ENCODE data around the gene SHFL. TPM values are rescaled to one million over a fixed set of nuclear protein-coding genes. Genes with fewer than 3 reads are reported as not detected.

The SHFL gene
- total RNA-seq, 1 donor from 2014 or later = 5.0 TPM

- FAIRE-seq (no peak), DNase-seq (ENCODE audit: low read depth) (no peak)
- TF ChIP-seq, protein P1, sequence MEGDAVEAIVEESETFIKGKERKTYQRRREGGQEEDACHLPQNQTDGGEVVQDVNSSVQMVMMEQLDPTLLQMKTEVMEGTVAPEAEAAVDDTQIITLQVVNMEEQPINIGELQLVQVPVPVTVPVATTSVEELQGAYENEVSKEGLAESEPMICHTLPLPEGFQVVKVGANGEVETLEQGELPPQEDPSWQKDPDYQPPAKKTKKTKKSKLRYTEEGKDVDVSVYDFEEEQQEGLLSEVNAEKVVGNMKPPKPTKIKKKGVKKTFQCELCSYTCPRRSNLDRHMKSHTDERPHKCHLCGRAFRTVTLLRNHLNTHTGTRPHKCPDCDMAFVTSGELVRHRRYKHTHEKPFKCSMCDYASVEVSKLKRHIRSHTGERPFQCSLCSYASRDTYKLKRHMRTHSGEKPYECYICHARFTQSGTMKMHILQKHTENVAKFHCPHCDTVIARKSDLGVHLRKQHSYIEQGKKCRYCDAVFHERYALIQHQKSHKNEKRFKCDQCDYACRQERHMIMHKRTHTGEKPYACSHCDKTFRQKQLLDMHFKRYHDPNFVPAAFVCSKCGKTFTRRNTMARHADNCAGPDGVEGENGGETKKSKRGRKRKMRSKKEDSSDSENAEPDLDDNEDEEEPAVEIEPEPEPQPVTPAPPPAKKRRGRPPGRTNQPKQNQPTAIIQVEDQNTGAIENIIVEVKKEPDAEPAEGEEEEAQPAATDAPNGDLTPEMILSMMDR (IDR thresholded peaks at IDR 0.05; ENCODE audit: insufficient read depth, low read length, severe bottlenecking) = no peak
Observed at GRCh38 chr19:10102787-10103236, 16.7 kb downstream of the SHFL start.

DNA sequence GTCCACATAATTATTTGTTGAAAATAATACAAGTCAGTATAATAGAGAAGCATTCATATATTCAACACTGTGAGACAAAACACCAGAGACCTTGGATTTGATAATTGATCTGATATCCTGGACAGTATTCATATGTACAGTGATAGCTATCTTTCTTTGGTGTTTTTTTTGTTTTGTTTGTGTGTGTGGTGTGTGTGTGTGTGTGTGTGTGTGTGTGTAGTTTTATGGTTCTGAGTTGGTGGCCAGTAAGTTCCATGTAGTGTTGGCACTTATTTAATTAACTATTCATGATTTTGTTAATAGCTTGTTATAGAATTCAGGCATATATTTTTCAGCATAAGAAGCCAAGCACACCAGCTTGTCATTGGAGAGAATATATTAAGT lies 18.0 kb downstream of the SHFL start:
- Histone ChIP-seq H3K27me3 (ENCODE audit: control insufficient read depth, insufficient read depth, low read length) (no peaks in the 10 kb centered on the region), H3K36me3 (ENCODE audit: control insufficient read depth, insufficient read depth, low read length) (peaks cover 13% of the 10 kb centered on the region), H3K4me3 (ENCODE audit: low read depth, low read length) (no peak overlapping the region)
- TF ChIP-seq, protein P1 (IDR thresholded peaks at IDR 0.05; ENCODE audit: insufficient read depth, low read length, severe bottlenecking) = no peak
- DNase-seq (ENCODE audit: low read depth) (no peak), FAIRE-seq (no peak)

More at GRCh38 chr19:10102787-10103236, 16.7 kb downstream of the SHFL start:
- no peak overlapping the region for H3K4me3 ChIP-seq (ENCODE audit: low read depth, low read length)
- no peaks in the 10 kb centered on the region for H3K27me3 ChIP-seq (ENCODE audit: control insufficient read depth, insufficient read depth, low read length)
- peaks cover 6% of the 10 kb centered on the region for H3K36me3 ChIP-seq (ENCODE audit: control insufficient read depth, insufficient read depth, low read length)

GRCh38 chr19:10104665-10105508 lies 18.8 kb downstream of the SHFL start:
- TF ChIP-seq, protein P1 (IDR thresholded peaks at IDR 0.05; ENCODE audit: insufficient read depth, low read length, severe bottlenecking) = no peak
- Histone ChIP-seq H3K27me3 (ENCODE audit: control insufficient read depth, insufficient read depth, low read length) (no peaks in the 10 kb centered on the region), H3K4me3 (ENCODE audit: low read depth, low read length) (no peak overlapping the region), H3K36me3 (ENCODE audit: control insufficient read depth, insufficient read depth, low read length) (peaks cover 21% of the 10 kb centered on the region)
- FAIRE-seq (no peak), DNase-seq (ENCODE audit: low read depth) (no peak)

- TF ChIP-seq, protein P1 (IDR thresholded peaks at IDR 0.05; ENCODE audit: insufficient read depth, low read length, severe bottlenecking) = no peak
- DNase-seq (ENCODE audit: low read depth) (no peak), FAIRE-seq (no peak)
- Histone ChIP-seq H3K36me3 (ENCODE audit: control insufficient read depth, insufficient read depth, low read length) (peaks cover 26% of the 10 kb centered on the region), H3K4me3 (ENCODE audit: low read depth, low read length) (no peak overlapping the region), H3K27me3 (ENCODE audit: control insufficient read depth, insufficient read depth, low read length) (no peaks in the 10 kb centered on the region)
Observed at GRCh38 chr19:10105509-10106099, 19.5 kb downstream of the SHFL start.

GRCh38 chr19:10106100-10106936 lies 20.2 kb downstream of the SHFL start, which contains the start of gene PPAN:
TSS of gene PPAN (plus strand) at chr19:10106362. CDS start at chr19:10106395, 33 bp downstream.
- TF ChIP-seq, protein P1 (IDR thresholded peaks at IDR 0.05; ENCODE audit: insufficient read depth, low read length, severe bottlenecking) = no peak
- DNase-seq (ENCODE audit: low read depth) = peak; percentile 90
- peaks cover 33% of the 10 kb centered on the region for H3K36me3 ChIP-seq (ENCODE audit: control insufficient read depth, insufficient read depth, low read length)
- no peak for FAIRE-seq
- peak within 1 kb of the TSS; percentile 95 for H3K4me3 ChIP-seq (ENCODE audit: low read depth, low read length)
- H3K27me3 ChIP-seq (ENCODE audit: control insufficient read depth, insufficient read depth, low read length) = no peaks in the 10 kb centered on the region
